SK-N-SH (cell line): Measurements from ENCODE around the gene TBC1D19. TPM values are rescaled to one million over a fixed set of nuclear protein-coding genes. Genes with fewer than 3 reads are reported as not detected.
"Not testable (repeated sequence)": the region's sequence is repeated elsewhere in the genome, so short reads cannot be mapped to it uniquely, and the experiment has no call there.

Experiments used
- CTCF ChIA-PET: fragments of 300-600, 350-600 bp; formaldehyde crosslinking; extraction: SDS; loops from one replicate; lab custom pipeline; 2021; lab: Yijun Ruan, JAX
- POLR2A ChIA-PET: fragments of 350-600 bp; sonication (Branson Sonifier 250); formaldehyde crosslinking; extraction: SDS; loops from one replicate; lab custom pipeline; 2020; ENCODE audit warnings: antibody characterized with exemption, inconsistent platforms; lab: Yijun Ruan, JAX
- DNase-seq: peaks from one replicate; pipeline ENCODE4 v3.0.0; 2012
- H2AFZ ChIP-seq: fragments of 200-600 bp; sonication (generic); 2 replicates; pipeline ENCODE4 v1.8.1; 2016; ENCODE audit warnings: antibody characterized with exemption, mild to moderate bottlenecking, low read depth
- H3F3A ChIP-seq: fragments of 200-600 bp; sonication (generic); replicated peaks from 2 replicates; pipeline ENCODE3; 2016; ENCODE audit warnings: antibody characterized with exemption, mild to moderate bottlenecking; ENCODE audit not compliant: insufficient read depth
- H3K27ac ChIP-seq, 2 experiments: fragments of 200-500 bp in 1 of 2; fragments of 200-600 bp in 1 of 2; sonication (Bioruptor generic) in 1 of 2; sonication (generic), shearing (Covaris generic) in 1 of 2; 2 replicates each; pipeline versions ENCODE4 v1.5.1 to v1.6.1; 2014 to 2016; ENCODE audit warnings: low read depth in 2 of 2, inconsistent platforms in 1 of 2, low read length in 1 of 2, mild to moderate bottlenecking in 1 of 2, mixed read lengths in 1 of 2
- H3K27me3 ChIP-seq: fragments of 200-600 bp; sonication (generic), shearing (Covaris generic); 2 replicates; pipeline ENCODE4 v1.6.1; 2016; ENCODE audit warnings: mixed run types; ENCODE audit not compliant: insufficient read depth
- H3K36me3 ChIP-seq, 2 experiments: fragments of 200-500 bp in 1 of 2; fragments of 200-600 bp in 1 of 2; sonication (Bioruptor generic) in 1 of 2; sonication (generic) in 1 of 2; replicated peaks in 1 of 2; 2 replicates each; pipeline versions ENCODE3 to v1.5.1; 2014 to 2016; ENCODE audit warnings: low read length in 1 of 2, mild to moderate bottlenecking in 1 of 2; ENCODE audit not compliant: insufficient read depth in 2 of 2, control insufficient read depth in 1 of 2
- H3K4me1 ChIP-seq, 2 experiments: fragments of 200-500 bp in 1 of 2; fragments of 200-600 bp in 1 of 2; sonication (Bioruptor generic) in 1 of 2; sonication (generic), shearing (Covaris generic) in 1 of 2; 2 replicates each; pipeline versions ENCODE4 v1.5.1 to v1.6.1; 2014 to 2016; ENCODE audit warnings: low read depth in 1 of 2, low read length in 1 of 2, mixed run types in 1 of 2; ENCODE audit not compliant: insufficient read depth in 2 of 2, control insufficient read depth in 1 of 2
- H3K4me2 ChIP-seq: fragments of 200-600 bp; sonication (generic), shearing (Covaris generic); 2 replicates; pipeline ENCODE4 v1.6.1; 2017; ENCODE audit warnings: mixed run types
- H3K4me3 ChIP-seq, 2 experiments: fragments of 200-500 bp in 1 of 2; fragments of 200-600 bp in 1 of 2; sonication (Bioruptor generic) in 1 of 2; sonication (generic), shearing (Covaris generic) in 1 of 2; 2 replicates each; pipeline versions ENCODE4 v1.5.1 to v1.8.1; 2014 to 2016; ENCODE audit warnings: low read depth in 2 of 2, inconsistent platforms in 1 of 2, low read length in 1 of 2, mild to moderate bottlenecking in 1 of 2, mixed read lengths in 1 of 2, moderate library complexity in 1 of 2
- H3K79me2 ChIP-seq: fragments of 200-600 bp; sonication (generic); 2 replicates; pipeline ENCODE4 v1.8.1; 2017; ENCODE audit warnings: mild to moderate bottlenecking; ENCODE audit not compliant: insufficient read depth
- H3K9ac ChIP-seq: fragments of 200-600 bp; sonication (generic); 2 replicates; pipeline ENCODE4 v1.6.1; 2017; ENCODE audit warnings: mixed run types
- H3K9me2 ChIP-seq: fragments of 200-600 bp; sonication (generic); 2 replicates; pipeline ENCODE4 v1.6.1; 2017; ENCODE audit warnings: mixed run types
- H3K9me3 ChIP-seq: fragments of 200-600 bp; sonication (generic); 2 replicates; pipeline ENCODE4 v1.6.1; 2017; ENCODE audit warnings: mixed run types, mild to moderate bottlenecking, moderate library complexity
- H4K20me1 ChIP-seq: fragments of 200-600 bp; sonication (generic); 2 replicates; pipeline ENCODE4 v1.6.1; 2017; ENCODE audit warnings: mild to moderate bottlenecking, mixed run types; ENCODE audit not compliant: insufficient read depth
- FOSL2 ChIP-seq: IDR thresholded peaks from 2 replicates; pipeline ENCODE4 v1.4.0; 2012; ENCODE audit warnings: low read depth, mild to moderate bottlenecking, moderate library complexity, borderline replicate concordance
- FOXJ3 ChIP-seq: sonication (generic); formaldehyde crosslinking; IDR thresholded peaks from 2 replicates; pipeline ENCODE4 v1.5.1; 2020; ENCODE audit warnings: mild to moderate bottlenecking, missing genetic modification reagents
- GABPA ChIP-seq: IDR thresholded peaks from 2 replicates; pipeline ENCODE4 v1.4.0; 2012; ENCODE audit warnings: low read depth, mild to moderate bottlenecking
- NFIC ChIP-seq: IDR thresholded peaks from 2 replicates; pipeline ENCODE4 v1.4.0; 2012; ENCODE audit warnings: borderline replicate concordance
- NRF1 ChIP-seq: IDR thresholded peaks from 2 replicates; pipeline ENCODE4 v1.6.1; 2012; ENCODE audit warnings: low read depth, mild to moderate bottlenecking, low read length
- RFX5 ChIP-seq: IDR thresholded peaks from 2 replicates; pipeline ENCODE4 v1.6.1; 2012; ENCODE audit warnings: mild to moderate bottlenecking, improper control_type of control experiment, low read length
- WGBS: methylation state at CpG from one replicate; pipeline ENCODE4 v1.1.6; 2017; ENCODE audit warnings: low lambda C conversion rate; 5-methylcytosine and 5-hydroxymethylcytosine counted together
- polyA plus RNA-seq, 3 experiments: library from polyadenylated mRNA; depleted of rRNA; stranded (reverse); fragments of >200 nt; gene quantifications; 2 replicates each; pipeline ENCODE4 v1.2.3, GENCODE V29; 2012
- TF ChIP-seq, protein P1 (sequence below): IDR thresholded peaks from 2 replicates; pipeline ENCODE4 v1.4.0; 2012; ENCODE audit warnings: low read depth
- TF ChIP-seq, protein P2 (sequence below): fragments of 150-350 bp; IDR thresholded peaks from 2 replicates; pipeline ENCODE4 v1.6.1; 2017; ENCODE audit warnings: antibody characterized with exemption, low read length, low read depth, borderline replicate concordance

Gene TBC1D19
- polyA plus RNA-seq, 1 of the 3 experiments (the other 2 are of a cell fraction), result 4.2 TPM

DNA sequence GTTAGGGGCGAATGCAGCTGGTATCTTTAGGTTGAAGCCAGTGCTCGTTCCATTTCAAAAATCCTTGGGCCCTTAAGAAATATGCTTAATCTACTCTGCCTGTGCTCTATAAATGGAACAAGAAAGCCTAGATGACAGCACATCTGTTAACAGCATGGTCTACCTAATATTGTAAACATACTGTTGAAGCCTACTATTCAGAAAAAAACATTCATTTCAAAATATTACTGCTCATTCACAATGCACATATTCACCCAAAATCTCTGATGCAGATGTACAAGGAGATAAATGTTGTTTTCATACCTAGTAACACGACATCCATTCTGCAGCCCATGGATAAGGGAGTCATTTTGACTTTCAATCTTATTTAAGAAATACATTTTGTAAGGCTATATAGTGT, 106.6 kb downstream of the TBC1D19 start (continued):
- TF ChIP-seq GABPA, result no peak
- TF ChIP-seq RFX5, result no peak
- TF ChIP-seq FOXJ3 (CRISPR knock-in tag), result no peak

GRCh38 chr4:26692014-26692726, 108.3 kb downstream of the TBC1D19 start:
- no peak for TF ChIP-seq FOSL2
- TF ChIP-seq, protein P1, sequence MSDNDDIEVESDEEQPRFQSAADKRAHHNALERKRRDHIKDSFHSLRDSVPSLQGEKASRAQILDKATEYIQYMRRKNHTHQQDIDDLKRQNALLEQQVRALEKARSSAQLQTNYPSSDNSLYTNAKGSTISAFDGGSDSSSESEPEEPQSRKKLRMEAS, result no peak
- TF ChIP-seq NRF1, result no peak
- TF ChIP-seq, protein P2, sequence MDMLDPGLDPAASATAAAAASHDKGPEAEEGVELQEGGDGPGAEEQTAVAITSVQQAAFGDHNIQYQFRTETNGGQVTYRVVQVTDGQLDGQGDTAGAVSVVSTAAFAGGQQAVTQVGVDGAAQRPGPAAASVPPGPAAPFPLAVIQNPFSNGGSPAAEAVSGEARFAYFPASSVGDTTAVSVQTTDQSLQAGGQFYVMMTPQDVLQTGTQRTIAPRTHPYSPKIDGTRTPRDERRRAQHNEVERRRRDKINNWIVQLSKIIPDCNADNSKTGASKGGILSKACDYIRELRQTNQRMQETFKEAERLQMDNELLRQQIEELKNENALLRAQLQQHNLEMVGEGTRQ, result no peak
- peaks cover 0 to 4% of the 10 kb centered on the region in 2 experiments; a peak in 1 of 4 replicates for H3K4me1 ChIP-seq
- no peak for DNase-seq
- no peaks in the 10 kb centered on the region for H3K27me3 ChIP-seq
- no peak overlapping the region for H3K27ac ChIP-seq
- H3K9ac ChIP-seq, result no peak overlapping the region
- no peaks in the 10 kb centered on the region for H4K20me1 ChIP-seq
- H3K4me3 ChIP-seq, result no peak overlapping the region
- H3K9me2 ChIP-seq, result no peaks in the 10 kb centered on the region
- H2AFZ ChIP-seq, result no peak overlapping the region
- no peaks in the 10 kb centered on the region for H3K9me3 ChIP-seq
- 99% methylated on average over 4 of the region's 4 CpGs for WGBS
- ChIA-PET CTCF (interaction anchor here (1.1 kb wide), 1 partner anchor 28 kb away, joined by 3 read pairs; no protein-coding TSS in a partner anchor), POLR2A (no interaction called here)
- no peak overlapping the region for H3K4me2 ChIP-seq
- H3F3A ChIP-seq, result peaks cover 9% of the 10 kb centered on the region
- H3K36me3 ChIP-seq, result peaks cover 0 to 17% of the 10 kb centered on the region in 2 experiments
- no peaks in the 10 kb centered on the region for H3K79me2 ChIP-seq

- H3K9me3 ChIP-seq, CTCF ChIA-PET, H3K4me2 ChIP-seq, H3K4me1 ChIP-seq, H3K9me2 ChIP-seq, H4K20me1 ChIP-seq, H3K9ac ChIP-seq, DNase-seq, POLR2A ChIA-PET, H3K27me3 ChIP-seq, H3K27ac ChIP-seq, H3K79me2 ChIP-seq, H3K4me3 ChIP-seq, H3F3A ChIP-seq, H2AFZ ChIP-seq: not testable (repeated sequence)
- WGBS, result 84% methylated on average over 8 of the region's 13 CpGs
- peaks cover 0 to 13% of the 10 kb centered on the region in 2 experiments for H3K36me3 ChIP-seq
Measured at GRCh38 chr4:26694131-26694530, 110.2 kb downstream of the TBC1D19 start.

DNA sequence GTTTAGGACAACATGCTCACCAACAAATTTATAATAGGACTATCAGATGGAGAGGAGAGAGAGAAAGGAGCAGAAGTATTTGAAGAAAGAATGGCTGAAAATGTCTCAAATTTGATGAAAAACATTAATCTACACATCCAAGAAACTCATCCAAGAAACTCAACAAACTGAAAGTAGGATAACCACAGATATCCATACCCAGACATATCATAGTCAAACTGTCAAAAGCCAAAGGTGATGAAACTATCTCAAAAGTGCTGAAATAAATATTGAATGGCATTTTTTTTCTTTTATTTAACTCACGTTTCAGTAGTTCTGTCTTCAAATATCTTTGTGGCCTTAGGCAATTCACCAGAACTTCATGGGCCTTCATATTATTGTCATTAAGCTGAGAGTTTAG, 116.2 kb downstream of the TBC1D19 start:
- no peak overlapping the region for H3K4me3 ChIP-seq
- H3F3A ChIP-seq, result peaks cover 8% of the 10 kb centered on the region
- H3K9me3 ChIP-seq, result no peaks in the 10 kb centered on the region
- no peaks in the 10 kb centered on the region for H3K27me3 ChIP-seq
- POLR2A ChIA-PET, result no interaction called here
- H4K20me1 ChIP-seq, result no peaks in the 10 kb centered on the region
- no peak overlapping the region for H2AFZ ChIP-seq
- no peak for TF ChIP-seq NFIC
- H3K9me2 ChIP-seq, result no peaks in the 10 kb centered on the region
- no peak overlapping the region for H3K4me2 ChIP-seq
- H3K9ac ChIP-seq, result no peak overlapping the region
- H3K4me1 ChIP-seq, result no peaks in the 10 kb centered on the region
- H3K27ac ChIP-seq, result no peak overlapping the region
- CTCF ChIA-PET, result no interaction called here
- no peaks in the 10 kb centered on the region for H3K79me2 ChIP-seq
- no peaks in the 10 kb centered on the region for H3K36me3 ChIP-seq
- 93% methylated on average over 1 of the region's 1 CpG for WGBS
- no peak for DNase-seq
